GM12864 (cell line): ENCODE measurements around the gene RAI1.
"Not testable (repeated sequence)": the region's sequence is repeated elsewhere in the genome, so short reads cannot be mapped to it uniquely, and the experiment has no call there.

Source experiments
- DNase-seq: peaks from one replicate; pipeline ENCODE4 v3.0.0-alpha.2; 2011; ENCODE audit warnings: low read depth
- H3K4me3 ChIP-seq: 2 replicates; pipeline ENCODE4 v1.5.1; 2011; ENCODE audit warnings: mild to moderate bottlenecking, low read depth, low read length, control low read depth
- CTCF ChIP-seq: IDR thresholded peaks from 2 replicates; pipeline ENCODE4 v1.5.1; 2011; ENCODE audit warnings: low read depth, mild to moderate bottlenecking, moderate library complexity, low read length, control low read depth, inconsistent platforms; ENCODE audit errors: missing control alignments

The RAI1 gene

GRCh38 chr17:17682737-17683680, 1.8 kb downstream of the RAI1 start:
- DNase-seq: no peak
- TF ChIP-seq CTCF: no peak
- H3K4me3 ChIP-seq: peak overlapping the region; percentile 58

- no peak for TF ChIP-seq CTCF
- peak overlapping the region; percentile 58 for H3K4me3 ChIP-seq
Measured at GRCh38 chr17:17683710-17684365, 2.6 kb downstream of the RAI1 start.

GRCh38 chr17:17684906-17685774, 3.9 kb downstream of the RAI1 start:
- no peak for DNase-seq
- no peak overlapping the region for H3K4me3 ChIP-seq
- no peak for TF ChIP-seq CTCF

More at GRCh38 chr17:17683710-17684365, 2.6 kb downstream of the RAI1 start:
- DNase-seq: no peak

- DNase-seq: no peak
- TF ChIP-seq CTCF: no peak
- no peak overlapping the region for H3K4me3 ChIP-seq
Measured at GRCh38 chr17:17685775-17686291, 4.6 kb downstream of the RAI1 start.

- DNase-seq: no peak
- no peak overlapping the region for H3K4me3 ChIP-seq
- TF ChIP-seq CTCF: no peak
Measured at GRCh38 chr17:17689312-17689711, 8.1 kb downstream of the RAI1 start.

- DNase-seq, H3K4me3 ChIP-seq: not testable (repeated sequence)
Measured at GRCh38 chr17:17690233-17690632, 9.0 kb downstream of the RAI1 start.
